ENCODE measurements around the gene FGF7.

GRCh38 chr15:49436751-49437150 lies 13.7 kb downstream of the FGF7 start:
- TF ChIP-seq POLR2AphosphoS5 (IDR thresholded peaks at IDR 0.05; ENCODE audit: borderline replicate concordance, low read depth, low read length) (no peak), EZH2 (IDR thresholded peaks at IDR 0.05) (no peak)
